GM23248 (cell line): ENCODE measurements around the gene SLC48A1.

Experiments used
- EZH2 ChIP-seq: fragments of 200-600 bp; sonication (generic); IDR thresholded peaks from 2 replicates; pipeline ENCODE4 v1.6.1; 2018; ENCODE audit warnings: antibody characterized with exemption, mild to moderate bottlenecking; ENCODE audit not compliant: insufficient read depth, poor library complexity, severe bottlenecking
- EZH2phosphoT487 ChIP-seq: fragments of 200-600 bp; sonication (generic); IDR thresholded peaks from 2 replicates; pipeline ENCODE4 v1.6.1; 2018; ENCODE audit warnings: antibody characterized with exemption, moderate library complexity, mild to moderate bottlenecking, low read depth; ENCODE audit not compliant: insufficient read depth

GRCh38 chr12:47776471-47777143 lies 3.6 kb downstream of the SLC48A1 start:
- TF ChIP-seq EZH2 (no peak), EZH2phosphoT487 (no peak)
